Muscle layer of colon (tissue), 2 donors: ENCODE results near the gene FBXO7.
A peak's percentile ranks its signal among the peaks of the same experiment; 100 is the strongest.

Experiments
- H3K27ac ChIP-seq: one replicate; pipeline ENCODE4 v1.7.0; 2013; ENCODE audit warnings: low read depth, mild to moderate bottlenecking, low read length, moderate library complexity
- H3K27me3 ChIP-seq, 2 donors: one replicate each; pipeline ENCODE4 v1.7.0; 2013; ENCODE audit warnings: low read length in 2 of 2, mild to moderate bottlenecking in 2 of 2; ENCODE audit not compliant: insufficient read depth in 2 of 2, control insufficient read depth in 1 of 2
- H3K36me3 ChIP-seq: one replicate; pipeline ENCODE4 v1.7.0; 2013; ENCODE audit warnings: mild to moderate bottlenecking, low read length; ENCODE audit not compliant: insufficient read depth
- H3K4me1 ChIP-seq: one replicate; pipeline ENCODE4 v1.7.0; 2013; ENCODE audit warnings: mild to moderate bottlenecking, low read length; ENCODE audit not compliant: insufficient read depth
- H3K4me3 ChIP-seq, 2 donors: one replicate each; pipeline ENCODE4 v1.7.0; 2013; ENCODE audit warnings: low read length in 2 of 2, low read depth in 1 of 2, mild to moderate bottlenecking in 1 of 2, moderate library complexity in 1 of 2
- H3K9ac ChIP-seq: one replicate; pipeline ENCODE4 v1.7.0; 2013; ENCODE audit warnings: low read length
- H3K9me3 ChIP-seq: one replicate; pipeline ENCODE4 v1.7.0; 2013; ENCODE audit warnings: mild to moderate bottlenecking, low read length
- donor health status: abdominal sarcoma.
- donor health status: Adenocarcinoma of cecum.

FBXO7 gene

GRCh38 chr22:32517488-32517887, 42.9 kb downstream of the FBXO7 start:
- Histone ChIP-seq H3K4me3 (no peak overlapping the region), H3K9ac (no peak overlapping the region), H3K36me3 (no peaks in the 10 kb centered on the region)

GRCh38 chr22:32517921-32518320, 43.3 kb downstream of the FBXO7 start:
- Histone ChIP-seq H3K9me3 (peaks cover 5% of the 10 kb centered on the region), H3K4me1 (no peaks in the 10 kb centered on the region), H3K4me3 (no peak overlapping the region)

More at GRCh38 chr22:32517488-32517887, 42.9 kb downstream of the FBXO7 start:
- Histone ChIP-seq H3K4me1 (no peaks in the 10 kb centered on the region), H3K27ac (no peak overlapping the region), H3K27me3 (no peaks in the 10 kb centered on the region), H3K9me3 (peaks cover 5% of the 10 kb centered on the region)

GRCh38 chr22:32518381-32518780, 43.8 kb downstream of the FBXO7 start:
- Histone ChIP-seq H3K4me1 (no peaks in the 10 kb centered on the region), H3K4me3 (no peak overlapping the region), H3K27ac (no peak overlapping the region), H3K9ac (no peak overlapping the region), H3K36me3 (no peaks in the 10 kb centered on the region), H3K27me3 (no peaks in the 10 kb centered on the region), H3K9me3 (peaks cover 5% of the 10 kb centered on the region)

More at GRCh38 chr22:32517921-32518320, 43.3 kb downstream of the FBXO7 start:
- no peaks in the 10 kb centered on the region for H3K27me3 ChIP-seq
- no peaks in the 10 kb centered on the region for H3K36me3 ChIP-seq
- H3K9ac ChIP-seq = no peak overlapping the region
- no peak overlapping the region for H3K27ac ChIP-seq

GRCh38 chr22:32518848-32519247, 44.2 kb downstream of the FBXO7 start:
- Histone ChIP-seq H3K4me1 (no peaks in the 10 kb centered on the region), H3K27ac (no peak overlapping the region), H3K9ac (no peak overlapping the region), H3K9me3 (peaks cover 5% of the 10 kb centered on the region), H3K36me3 (no peaks in the 10 kb centered on the region), H3K27me3 (no peaks in the 10 kb centered on the region), H3K4me3 (no peak overlapping the region)

GRCh38 chr22:32520612-32521011, 46.0 kb downstream of the FBXO7 start:
- Histone ChIP-seq H3K9ac (no peak overlapping the region), H3K27ac (no peak overlapping the region), H3K27me3 (no peaks in the 10 kb centered on the region), H3K36me3 (no peaks in the 10 kb centered on the region), H3K4me1 (no peaks in the 10 kb centered on the region), H3K9me3 (peaks cover 5% of the 10 kb centered on the region), H3K4me3 (no peak overlapping the region)

- Histone ChIP-seq H3K9ac (no peak overlapping the region), H3K9me3 (peaks cover 5% of the 10 kb centered on the region), H3K27ac (no peak overlapping the region), H3K36me3 (no peaks in the 10 kb centered on the region), H3K4me1 (no peaks in the 10 kb centered on the region), H3K4me3 (no peak overlapping the region), H3K27me3 (no peaks in the 10 kb centered on the region)
These were observed 47.6 kb downstream of the FBXO7 start for GRCh38 chr22:32522237-32522636.

- H3K27ac ChIP-seq = no peak overlapping the region
- H3K36me3 ChIP-seq = no peaks in the 10 kb centered on the region
- H3K9me3 ChIP-seq = no peaks in the 10 kb centered on the region
- no peaks in the 10 kb centered on the region for H3K27me3 ChIP-seq
- no peak overlapping the region for H3K9ac ChIP-seq
- peaks cover 13% of the 10 kb centered on the region for H3K4me1 ChIP-seq
- no peak overlapping the region for H3K4me3 ChIP-seq
These were observed 53.1 kb downstream of the FBXO7 start for GRCh38 chr22:32527756-32528155.

- Histone ChIP-seq H3K36me3 (no peaks in the 10 kb centered on the region), H3K9ac (no peak overlapping the region), H3K4me1 (peaks cover 16% of the 10 kb centered on the region), H3K27ac (no peak overlapping the region), H3K27me3 (no peaks in the 10 kb centered on the region), H3K9me3 (no peaks in the 10 kb centered on the region), H3K4me3 (no peak overlapping the region)
These were observed 53.7 kb downstream of the FBXO7 start for GRCh38 chr22:32528316-32528715.

- Histone ChIP-seq H3K27ac (peak overlapping the region; percentile 7), H3K9me3 (no peaks in the 10 kb centered on the region), H3K27me3 (no peaks in the 10 kb centered on the region), H3K4me3 (no peak overlapping the region), H3K4me1 (peaks cover 22% of the 10 kb centered on the region), H3K9ac (no peak overlapping the region), H3K36me3 (no peaks in the 10 kb centered on the region)
These were observed 54.7 kb downstream of the FBXO7 start for GRCh38 chr22:32528984-32529982.

GRCh38 chr22:32531228-32531627, 56.6 kb downstream of the FBXO7 start:
- H3K9me3 ChIP-seq = no peaks in the 10 kb centered on the region
- peaks cover 22% of the 10 kb centered on the region for H3K4me1 ChIP-seq
- no peak overlapping the region for H3K4me3 ChIP-seq
- H3K9ac ChIP-seq = no peak overlapping the region
- no peaks in the 10 kb centered on the region for H3K27me3 ChIP-seq
- no peaks in the 10 kb centered on the region for H3K36me3 ChIP-seq
- H3K27ac ChIP-seq = peak overlapping the region; percentile 29

- Histone ChIP-seq H3K9ac (no peak overlapping the region), H3K27me3 (no peaks in the 10 kb centered on the region), H3K27ac (no peak overlapping the region), H3K36me3 (no peaks in the 10 kb centered on the region), H3K4me3 (no peak overlapping the region), H3K4me1 (peaks cover 22% of the 10 kb centered on the region), H3K9me3 (no peaks in the 10 kb centered on the region)
These were observed 57.6 kb downstream of the FBXO7 start for GRCh38 chr22:32531931-32532819.
